ENCODE data around the gene ROBO2.

Gene ROBO2

GRCh38 chr3:77186728-77187127, 146.8 kb downstream of the ROBO2 start:
- peak; percentile 22 for DNase-seq (ENCODE audit: low read depth)
- no peak overlapping the region for H3K4me3 ChIP-seq (ENCODE audit: low read length)
- TF ChIP-seq CTCF (conservative IDR thresholded peaks at IDR 0.05; ENCODE audit: low read depth, low read length) = no peak

GRCh38 chr3:77188210-77188609, 148.3 kb downstream of the ROBO2 start:
- no peak overlapping the region for H3K4me3 ChIP-seq (ENCODE audit: low read length)
- TF ChIP-seq CTCF (conservative IDR thresholded peaks at IDR 0.05; ENCODE audit: low read depth, low read length) = no peak
- DNase-seq (ENCODE audit: low read depth) = no peak

DNA sequence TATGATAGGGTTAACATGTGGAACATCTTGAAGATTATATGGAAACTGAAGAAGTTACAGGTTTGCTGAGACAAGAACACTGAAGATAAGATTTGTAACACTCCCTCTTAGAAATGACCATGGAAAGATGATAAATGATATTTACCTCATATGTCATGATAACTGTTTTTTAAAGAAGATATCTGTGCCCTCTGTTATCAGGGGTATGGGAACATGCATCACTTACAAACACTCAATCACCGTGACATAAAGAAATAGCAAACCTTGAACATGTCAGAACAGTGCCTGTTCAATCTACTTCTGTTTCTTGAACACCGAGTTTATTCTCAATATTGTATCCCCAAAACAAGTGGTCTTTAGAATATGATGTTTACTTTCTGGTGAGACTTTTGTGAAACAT, 149.4 kb downstream of the ROBO2 start:
- no peak for DNase-seq (ENCODE audit: low read depth)
- no peak for TF ChIP-seq CTCF (conservative IDR thresholded peaks at IDR 0.05; ENCODE audit: low read depth, low read length)
- no peak overlapping the region for H3K4me3 ChIP-seq (ENCODE audit: low read length)

DNA sequence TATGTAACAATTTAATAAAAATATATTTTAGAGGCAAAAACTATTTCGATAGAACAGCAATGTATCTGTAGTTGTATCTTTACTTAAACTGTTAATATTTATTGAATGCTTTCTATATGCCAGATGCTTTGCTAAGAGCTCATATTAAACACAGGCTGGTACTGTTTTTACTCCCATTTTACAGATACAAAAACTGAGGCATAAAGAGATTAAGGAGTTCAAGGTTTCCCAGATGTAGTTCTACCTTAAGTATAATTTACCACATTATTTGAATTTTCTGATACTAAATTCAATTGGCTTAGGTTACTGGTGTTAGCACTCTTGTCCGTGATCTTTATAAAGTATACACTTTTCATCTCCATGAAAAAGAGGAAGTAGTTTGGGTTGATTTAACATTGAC, 149.8 kb downstream of the ROBO2 start:
- H3K4me3 ChIP-seq (ENCODE audit: low read length) = no peak overlapping the region
- no peak for TF ChIP-seq CTCF (conservative IDR thresholded peaks at IDR 0.05; ENCODE audit: low read depth, low read length)
- DNase-seq (ENCODE audit: low read depth) = no peak

DNA sequence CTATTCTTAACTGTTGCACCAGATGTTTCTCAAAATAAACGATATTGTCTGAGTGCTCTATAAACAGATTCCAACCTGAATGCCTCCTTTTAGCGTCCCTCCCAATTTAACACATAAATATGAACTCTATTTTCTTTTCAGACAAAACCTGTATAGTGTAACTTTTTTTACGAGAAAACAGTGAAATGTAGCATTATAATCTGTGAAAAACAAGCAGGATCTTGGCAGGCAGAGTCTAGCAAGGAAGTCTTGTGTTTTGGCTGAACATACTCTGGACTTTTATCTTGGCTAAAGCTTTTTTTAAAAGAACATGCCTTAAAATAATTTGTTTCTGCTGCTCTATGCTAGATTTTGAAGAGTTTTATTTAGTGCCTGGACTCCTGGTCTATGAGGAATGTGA, 150.5 kb downstream of the ROBO2 start:
- no peak overlapping the region for H3K4me3 ChIP-seq (ENCODE audit: low read length)
- no peak for DNase-seq (ENCODE audit: low read depth)
- TF ChIP-seq CTCF (conservative IDR thresholded peaks at IDR 0.05; ENCODE audit: low read depth, low read length) = no peak

GRCh38 chr3:77191014-77191413, 151.1 kb downstream of the ROBO2 start:
- DNase-seq (ENCODE audit: low read depth) = no peak
- TF ChIP-seq CTCF (conservative IDR thresholded peaks at IDR 0.05; ENCODE audit: low read depth, low read length) = no peak
- no peak overlapping the region for H3K4me3 ChIP-seq (ENCODE audit: low read length)

GRCh38 chr3:77191640-77192039, 151.7 kb downstream of the ROBO2 start:
- no peak for DNase-seq (ENCODE audit: low read depth)
- H3K4me3 ChIP-seq (ENCODE audit: low read length) = no peak overlapping the region
- TF ChIP-seq CTCF (conservative IDR thresholded peaks at IDR 0.05; ENCODE audit: low read depth, low read length) = no peak
